HG02885 (cell line): ENCODE results near the gene MXRA8.
"Not testable (repeated sequence)": the region's sequence is repeated elsewhere in the genome, so short reads cannot be mapped to it uniquely, and the experiment has no call there.

ENCODE experiments used
- ATAC-seq: cut with Tn5 transposase; IDR thresholded peaks from one replicate; pipeline ENCODE4 v1.9.1; 2021; ENCODE audit warnings: mild to moderate bottlenecking; ENCODE audit not compliant: unreplicated experiment, poor library complexity

The MXRA8 gene

GRCh38 chr1:1370771-1371300 is 12.5 kb upstream of the MXRA8 start:
- ATAC-seq, result no peak

GRCh38 chr1:1370094-1370493 is 11.7 kb upstream of the MXRA8 start:
- not testable (repeated sequence) for ATAC-seq

GRCh38 chr1:1367315-1367714 is 9.0 kb upstream of the MXRA8 start:
- no peak for ATAC-seq

- ATAC-seq, result no peak
Measured at GRCh38 chr1:1366699-1367066, 8.3 kb upstream of the MXRA8 start.

GRCh38 chr1:1365875-1366698 is 7.7 kb upstream of the MXRA8 start:
- ATAC-seq, result no peak

- no peak for ATAC-seq
Measured at GRCh38 chr1:1364266-1364665, 5.9 kb upstream of the MXRA8 start.

- ATAC-seq, result no peak
Measured at GRCh38 chr1:1361982-1362423, 3.6 kb upstream of the MXRA8 start.

GRCh38 chr1:1361233-1361981 is 3.1 kb upstream of the MXRA8 start:
- no peak for ATAC-seq

- ATAC-seq, result no peak
Measured at GRCh38 chr1:1360506-1361169, 2.3 kb upstream of the MXRA8 start.

GRCh38 chr1:1359664-1360468 is 1.5 kb upstream of the MXRA8 start:
- no peak for ATAC-seq

- ATAC-seq, result no peak
Measured at GRCh38 chr1:1359308-1359663, 931 bp upstream of the MXRA8 start.

- ATAC-seq, result no peak
Measured at GRCh38 chr1:1357871-1358432, 403 bp downstream of the MXRA8 start.

- no peak for ATAC-seq
Measured at GRCh38 chr1:1356796-1357401, 1.5 kb downstream of the MXRA8 start.

- ATAC-seq, result no peak
Measured at GRCh38 chr1:1356166-1356795, 2.1 kb downstream of the MXRA8 start.

GRCh38 chr1:1355416-1355815 is 2.9 kb downstream of the MXRA8 start:
- no peak for ATAC-seq

GRCh38 chr1:1354271-1355247 is 3.8 kb downstream of the MXRA8 start:
- no peak for ATAC-seq

GRCh38 chr1:1353389-1354151 is 4.8 kb downstream of the MXRA8 start:
- no peak for ATAC-seq
